ENCODE results near the gene CYB561.

The CYB561 gene

GRCh38 chr17:63423251-63423950 is 22.7 kb downstream of the CYB561 start:
- TF ChIP-seq CTCF (IDR thresholded peaks at IDR 0.05; ENCODE audit: extremely low read depth, missing control alignments), result no peak
- DNase-seq (ENCODE audit: low spot score), result no peak

- TF ChIP-seq CTCF (IDR thresholded peaks at IDR 0.05; ENCODE audit: extremely low read depth, missing control alignments), result no peak
Observed at GRCh38 chr17:63421681-63422645, 24.1 kb downstream of the CYB561 start.

GRCh38 chr17:63420868-63421680 is 25.0 kb downstream of the CYB561 start:
- TF ChIP-seq CTCF (IDR thresholded peaks at IDR 0.05; ENCODE audit: extremely low read depth, missing control alignments), result no peak

More at GRCh38 chr17:63421681-63422645, 24.1 kb downstream of the CYB561 start:
- no peak for DNase-seq (ENCODE audit: low spot score)

GRCh38 chr17:63419949-63420867 is 25.9 kb downstream of the CYB561 start:
- no peak for TF ChIP-seq CTCF (IDR thresholded peaks at IDR 0.05; ENCODE audit: extremely low read depth, missing control alignments)

More at GRCh38 chr17:63420868-63421680, 25.0 kb downstream of the CYB561 start:
- DNase-seq (ENCODE audit: low spot score), result no peak

GRCh38 chr17:63419398-63419797 is 26.7 kb downstream of the CYB561 start:
- no peak for DNase-seq (ENCODE audit: low spot score)
- TF ChIP-seq CTCF (IDR thresholded peaks at IDR 0.05; ENCODE audit: extremely low read depth, missing control alignments), result no peak

More at GRCh38 chr17:63419949-63420867, 25.9 kb downstream of the CYB561 start:
- no peak for DNase-seq (ENCODE audit: low spot score)

- TF ChIP-seq CTCF (IDR thresholded peaks at IDR 0.05; ENCODE audit: extremely low read depth, missing control alignments), result no peak
- no peak for DNase-seq (ENCODE audit: low spot score)
Observed at GRCh38 chr17:63418540-63418939, 27.6 kb downstream of the CYB561 start.

Data from GM20000 (cell line).